HepG2 (cell line): ENCODE data around the gene FSCN2.

Experiments
- EZH2 ChIP-seq: conservative IDR thresholded peaks from 2 replicates; pipeline ENCODE4 v1.6.1; 2012; ENCODE audit warnings: mild to moderate bottlenecking, low read depth, low read length, moderate library complexity
- KAT2B ChIP-seq: fragments of 150-350 bp; IDR thresholded peaks from 2 replicates; pipeline ENCODE4 v1.6.1; 2014; ENCODE audit warnings: low read depth, low read length, borderline replicate concordance
- PHF8 ChIP-seq: sonication (generic); formaldehyde crosslinking; IDR thresholded peaks from 2 replicates; pipeline ENCODE4 v1.5.0; 2020; ENCODE audit warnings: missing genetic modification reagents
- POLR2A ChIP-seq, 2 experiments: IDR thresholded peaks; 2 replicates each; pipeline ENCODE4 v1.6.1; 2011; ENCODE audit warnings: low read depth in 2 of 2, low read length in 2 of 2, mild to moderate bottlenecking in 1 of 2, moderate library complexity in 1 of 2; ENCODE audit not compliant: insufficient read depth in 1 of 2
- SP4 ChIP-seq: sonication (generic); formaldehyde crosslinking; IDR thresholded peaks from 2 replicates; pipeline ENCODE4 v1.8.1; 2023; ENCODE audit warnings: mild to moderate bottlenecking, missing genetic modification reagents
- ZNF253 ChIP-seq: sonication (generic); formaldehyde crosslinking; IDR thresholded peaks from 2 replicates; pipeline ENCODE4 v1.8.0; 2022; ENCODE audit warnings: mild to moderate bottlenecking, missing genetic modification reagents, borderline replicate concordance
- ZNF317 ChIP-seq: sonication (generic); formaldehyde crosslinking; IDR thresholded peaks from 2 replicates; pipeline ENCODE4 v1.5.0; 2020; ENCODE audit warnings: mild to moderate bottlenecking, missing genetic modification reagents
- ZNF329 ChIP-seq: sonication (generic); formaldehyde crosslinking; IDR thresholded peaks from 2 replicates; pipeline ENCODE4 v1.9.0; 2021; ENCODE audit warnings: low read depth, mild to moderate bottlenecking, missing genetic modification reagents

GRCh38 chr17:81561494-81561885 is 33.3 kb downstream of the FSCN2 start:
- TF ChIP-seq POLR2A (IDR thresholded peaks at IDR 0.05; ENCODE audit: insufficient read depth in 1 of 2, low read depth in 2 of 2, low read length in 2 of 2) (no peak), SP4 (CRISPR knock-in tag) (no peak), PHF8 (no peak), EZH2 (no peak), ZNF317 (CRISPR knock-in tag) (no peak), ZNF329 (no peak), ZNF253 (CRISPR knock-in tag) (no peak), KAT2B (no peak)
